OCI-LY1 (cell line): ENCODE data around the gene CRK.
"Not testable (repeated sequence)": the region's sequence is repeated elsewhere in the genome, so short reads cannot be mapped to it uniquely, and the experiment has no call there.

ENCODE experiments used
- H2AFZ ChIP-seq: fragments of 200-600 bp; sonication (generic), shearing (Covaris generic); 2 replicates; pipeline ENCODE4 v1.6.0; 2014; ENCODE audit warnings: antibody characterized with exemption, mild to moderate bottlenecking, low read length
- H3F3A ChIP-seq: fragments of 200-600 bp; sonication (generic), shearing (Covaris generic); 2 replicates; pipeline ENCODE4 v1.6.0; 2014; ENCODE audit warnings: mild to moderate bottlenecking, antibody characterized with exemption, low read length, moderate library complexity; ENCODE audit not compliant: insufficient read depth
- H3K27ac ChIP-seq: fragments of 200-600 bp; sonication (generic); 2 replicates; pipeline ENCODE4 v1.5.1; 2014; ENCODE audit warnings: low read length, mixed run types, mild to moderate bottlenecking, low read depth; ENCODE audit not compliant: poor library complexity, severe bottlenecking
- H3K27me3 ChIP-seq: fragments of 200-600 bp; sonication (generic); 2 replicates; pipeline ENCODE4 v1.6.0; 2014; ENCODE audit warnings: antibody characterized with exemption, mild to moderate bottlenecking, low read length, moderate library complexity; ENCODE audit not compliant: insufficient read depth
- H3K36me3 ChIP-seq: fragments of 200-600 bp; sonication (generic); 2 replicates; pipeline ENCODE4 v1.6.1; 2014; ENCODE audit warnings: mild to moderate bottlenecking, antibody characterized with exemption, low read length, moderate library complexity, mixed read lengths; ENCODE audit not compliant: insufficient read depth
- H3K4me1 ChIP-seq: fragments of 200-600 bp; sonication (generic); 2 replicates; pipeline ENCODE4 v1.5.1; 2014; ENCODE audit warnings: mild to moderate bottlenecking, low read length, moderate library complexity; ENCODE audit not compliant: insufficient read depth, severe bottlenecking
- H3K4me2 ChIP-seq: fragments of 200-600 bp; sonication (generic), shearing (Covaris generic); 2 replicates; pipeline ENCODE4 v1.6.1; 2014; ENCODE audit warnings: low read length
- H3K4me3 ChIP-seq: fragments of 200-600 bp; sonication (generic); 2 replicates; pipeline ENCODE4 v1.5.1; 2014; ENCODE audit warnings: low read length, low read depth, mild to moderate bottlenecking, mixed read lengths; ENCODE audit not compliant: poor library complexity, severe bottlenecking
- H3K79me2 ChIP-seq: fragments of 200-600 bp; shearing (Covaris generic); 2 replicates; pipeline ENCODE4 v1.6.1; 2016; ENCODE audit warnings: mixed run types, low read length, mixed read lengths; ENCODE audit not compliant: insufficient read depth
- H3K9ac ChIP-seq: fragments of 200-600 bp; sonication (generic), shearing (Covaris generic); 2 replicates; pipeline ENCODE4 v1.6.1; 2014; ENCODE audit warnings: mild to moderate bottlenecking, low read length, mixed read lengths
- H3K9me2 ChIP-seq: fragments of 200-600 bp; sonication (generic), shearing (Covaris generic); 2 replicates; pipeline ENCODE4 v1.6.1; 2014; ENCODE audit warnings: low read depth, mild to moderate bottlenecking, low read length, mixed read lengths
- H3K9me3 ChIP-seq: fragments of 200-600 bp; shearing (Covaris generic); 2 replicates; pipeline ENCODE4 v1.6.1; 2014; ENCODE audit warnings: low read length, mixed read lengths
- H4K20me1 ChIP-seq: fragments of 200-600 bp; sonication (generic), shearing (Covaris generic); 2 replicates; pipeline ENCODE4 v1.6.0; 2016; ENCODE audit warnings: mild to moderate bottlenecking, low read length; ENCODE audit not compliant: insufficient read depth
- EZH2 ChIP-seq: fragments of 200-600 bp; sonication (generic), shearing (Covaris generic); IDR thresholded peaks from 2 replicates; pipeline ENCODE4 v1.8.0; 2017; ENCODE audit warnings: borderline replicate concordance, mixed run types, mild to moderate bottlenecking, antibody characterized with exemption, low read length, moderate library complexity, mixed read lengths
- TF ChIP-seq, protein P1 (sequence below): fragments of 200-600 bp; sonication (generic), shearing (Covaris generic); IDR thresholded peaks from 2 replicates; pipeline ENCODE4 v1.5.1; 2017; ENCODE audit warnings: mild to moderate bottlenecking, antibody characterized with exemption, low read length, moderate library complexity, mixed read lengths

Gene CRK

DNA sequence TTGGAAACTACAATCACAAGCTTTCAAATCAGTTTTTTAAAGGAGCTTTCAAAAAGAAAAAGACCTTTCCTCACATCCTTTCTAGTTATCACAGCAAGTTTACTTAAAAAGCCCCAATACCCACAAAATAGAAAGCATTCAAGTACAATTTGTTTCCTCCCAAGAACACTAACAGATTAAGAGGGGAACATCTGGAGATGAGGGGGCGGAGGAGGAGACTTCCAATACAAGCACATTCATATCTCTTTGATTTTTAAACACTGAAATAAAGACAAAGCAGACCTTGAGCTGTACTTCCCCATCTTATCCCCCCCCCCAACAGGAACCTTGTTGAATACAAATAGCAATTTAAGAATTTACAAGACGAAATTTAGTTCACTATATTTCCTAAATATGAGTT is 58.0 kb downstream of the CRK start:
- H3K4me1 ChIP-seq: peaks cover 42% of the 10 kb centered on the region
- no peaks in the 10 kb centered on the region for H3K9me2 ChIP-seq
- TF ChIP-seq, protein P1, sequence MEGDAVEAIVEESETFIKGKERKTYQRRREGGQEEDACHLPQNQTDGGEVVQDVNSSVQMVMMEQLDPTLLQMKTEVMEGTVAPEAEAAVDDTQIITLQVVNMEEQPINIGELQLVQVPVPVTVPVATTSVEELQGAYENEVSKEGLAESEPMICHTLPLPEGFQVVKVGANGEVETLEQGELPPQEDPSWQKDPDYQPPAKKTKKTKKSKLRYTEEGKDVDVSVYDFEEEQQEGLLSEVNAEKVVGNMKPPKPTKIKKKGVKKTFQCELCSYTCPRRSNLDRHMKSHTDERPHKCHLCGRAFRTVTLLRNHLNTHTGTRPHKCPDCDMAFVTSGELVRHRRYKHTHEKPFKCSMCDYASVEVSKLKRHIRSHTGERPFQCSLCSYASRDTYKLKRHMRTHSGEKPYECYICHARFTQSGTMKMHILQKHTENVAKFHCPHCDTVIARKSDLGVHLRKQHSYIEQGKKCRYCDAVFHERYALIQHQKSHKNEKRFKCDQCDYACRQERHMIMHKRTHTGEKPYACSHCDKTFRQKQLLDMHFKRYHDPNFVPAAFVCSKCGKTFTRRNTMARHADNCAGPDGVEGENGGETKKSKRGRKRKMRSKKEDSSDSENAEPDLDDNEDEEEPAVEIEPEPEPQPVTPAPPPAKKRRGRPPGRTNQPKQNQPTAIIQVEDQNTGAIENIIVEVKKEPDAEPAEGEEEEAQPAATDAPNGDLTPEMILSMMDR: no peak
- TF ChIP-seq EZH2: no peak
- H4K20me1 ChIP-seq: no peaks in the 10 kb centered on the region
- peak overlapping the region; percentile 98 for H3K4me2 ChIP-seq
- H3K27me3 ChIP-seq: no peaks in the 10 kb centered on the region
- H3K4me3 ChIP-seq: peak overlapping the region; percentile 97
- H2AFZ ChIP-seq: no peak overlapping the region
- H3K27ac ChIP-seq: peak overlapping the region; percentile 6
- peaks cover 37% of the 10 kb centered on the region for H3K36me3 ChIP-seq
- peak overlapping the region; percentile 96 for H3K9ac ChIP-seq
- H3K79me2 ChIP-seq: peaks cover 67% of the 10 kb centered on the region
- no peaks in the 10 kb centered on the region for H3F3A ChIP-seq
- H3K9me3 ChIP-seq: no peaks in the 10 kb centered on the region

DNA sequence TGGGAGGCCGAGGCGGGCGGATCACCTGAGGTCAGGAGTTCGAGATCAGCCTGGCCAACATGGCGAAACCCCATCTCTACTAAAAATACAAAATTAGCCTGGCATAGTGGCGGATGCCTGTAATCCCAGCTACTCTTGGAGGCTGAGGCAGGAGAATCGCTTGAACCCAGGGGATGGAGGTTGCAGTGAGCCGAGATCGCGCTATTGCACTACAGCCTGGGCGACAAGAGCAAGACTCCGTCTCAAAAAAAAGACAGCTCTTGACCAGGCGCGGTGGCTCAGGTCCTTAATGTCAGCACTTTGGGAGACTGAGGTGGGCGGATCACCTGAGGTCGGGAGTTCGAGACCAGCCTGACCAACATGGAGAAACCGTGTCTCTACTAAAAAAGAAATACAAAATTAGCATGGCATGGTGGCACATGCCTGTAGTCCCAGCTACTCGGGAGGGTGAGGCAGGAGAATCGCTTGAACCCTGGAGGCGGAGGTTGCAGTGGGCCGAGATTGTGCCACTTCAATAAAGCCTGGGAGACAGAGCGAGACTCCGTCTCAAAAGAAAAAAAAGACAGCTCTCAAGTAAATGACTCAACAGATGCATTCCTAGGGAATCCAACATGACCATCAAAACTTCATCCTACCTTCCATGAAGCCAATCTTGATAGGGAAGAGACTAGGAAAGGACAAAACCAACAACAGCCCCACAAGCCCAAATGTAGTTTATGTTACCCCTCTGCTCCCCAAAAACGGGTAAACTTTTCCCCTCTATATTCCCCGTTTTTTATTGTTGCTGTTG is 60.0 kb downstream of the CRK start:
- not testable (repeated sequence) for H3F3A ChIP-seq

DNA sequence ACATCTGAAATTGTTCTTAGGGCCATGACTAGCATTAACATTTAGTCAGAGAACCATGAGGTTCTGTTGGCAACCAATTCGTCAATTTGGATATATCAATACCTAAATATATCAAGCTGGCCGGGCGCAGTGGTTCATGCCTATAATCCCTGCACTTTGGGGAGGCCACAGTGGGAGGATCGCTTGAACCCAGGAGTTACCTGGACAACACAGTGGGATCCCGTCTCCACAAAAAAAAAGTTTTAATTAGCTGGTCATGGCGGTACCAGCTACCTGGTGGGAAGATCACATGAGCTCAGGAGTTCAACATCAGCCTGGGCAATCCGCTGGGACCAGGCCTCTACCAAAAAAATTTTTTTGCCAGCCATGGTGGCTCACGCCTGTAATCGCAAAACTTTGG is 64.5 kb downstream of the CRK start:
- no peaks in the 10 kb centered on the region for H3K27me3 ChIP-seq
- H2AFZ ChIP-seq: no peak overlapping the region
- H3K9ac ChIP-seq: no peak overlapping the region; the same call in 1 of the 2 replicates
- H3K79me2 ChIP-seq: peaks cover 99% of the 10 kb centered on the region
- H3K4me3 ChIP-seq: no peak overlapping the region
- peaks cover 30% of the 10 kb centered on the region for H3K36me3 ChIP-seq
- peak overlapping the region; percentile 27; the same call in 1 of the 2 replicates for H3K4me2 ChIP-seq
- no peaks in the 10 kb centered on the region for H3F3A ChIP-seq
- no peaks in the 10 kb centered on the region for H3K9me2 ChIP-seq
- H3K27ac ChIP-seq: no peak overlapping the region
- H4K20me1 ChIP-seq: peaks cover 7% of the 10 kb centered on the region; the same call in 1 of the 2 replicates
- H3K9me3 ChIP-seq: no peaks in the 10 kb centered on the region
- no peak for TF ChIP-seq EZH2
- TF ChIP-seq, protein P1: no peak
- H3K4me1 ChIP-seq: peaks cover 73% of the 10 kb centered on the region

More for the DNA sequence above, 60.0 kb downstream of the CRK start:
- not testable (repeated sequence) for H3K9me3 ChIP-seq, H3K9me2 ChIP-seq, H3K4me2 ChIP-seq, H4K20me1 ChIP-seq, H3K4me3 ChIP-seq, H3K9ac ChIP-seq, H3K27ac ChIP-seq, H3K27me3 ChIP-seq, H2AFZ ChIP-seq
- H3K79me2 ChIP-seq: peaks cover 87% of the 10 kb centered on the region
- peaks cover 60% of the 10 kb centered on the region for H3K4me1 ChIP-seq
- H3K36me3 ChIP-seq: peaks cover 42% of the 10 kb centered on the region
